ENCODE measurements around the gene OR56A5. TPM values are rescaled to one million over a fixed set of nuclear protein-coding genes. Genes with fewer than 3 reads are reported as not detected.
"Not testable (repeated sequence)": the region's sequence is repeated elsewhere in the genome, so short reads cannot be mapped to it uniquely, and the experiment has no call there.

OR56A5 gene
- total and polyA plus RNA-seq, 8 donors = not detected

GRCh38 chr11:5973530-5973929 lies 5.2 kb upstream of the OR56A5 start:
- no peaks in the 10 kb centered on the region for H3K27me3 ChIP-seq
- no peak overlapping the region for H3K27ac ChIP-seq
- TF ChIP-seq CTCF (IDR thresholded peaks at IDR 0.05) (no peak), POLR2A (IDR thresholded peaks at IDR 0.05) (no peak), EP300 (IDR thresholded peaks at IDR 0.05) (no peak), POLR2AphosphoS5 (IDR thresholded peaks at IDR 0.05) (no peak)
- DNase-seq = no peak
- peaks cover 0 to 2% (median 0%) of the 10 kb centered on the region in 4 donors for H3K9me3 ChIP-seq
- H3K36me3 ChIP-seq = no peaks in the 10 kb centered on the region
- WGBS, 5 donors = 47 to 76% (median 62%) methylated on average over 1 of the region's 1 CpG
- intact Hi-C loops (cut with DNase I; ENCODE audit: low total_unique reads) = no loop called here
- H3K4me1 ChIP-seq = no peaks in the 10 kb centered on the region
- no peak overlapping the region for H3K4me3 ChIP-seq

GRCh38 chr11:5967708-5968107 lies 586 bp downstream of the OR56A5 start:
- intact Hi-C loops (cut with DNase I; ENCODE audit: low total_unique reads) = no loop called here
- WGBS, 5 donors = 46 to 79% (median 69%) methylated on average over 3 of the region's 3 CpGs
- no peak for DNase-seq
- no peaks in the 10 kb centered on the region for H3K4me1 ChIP-seq
- H3K9me3 ChIP-seq = peaks cover 0 to 20% (median 7%) of the 10 kb centered on the region in 4 donors
- no peak overlapping the region for H3K27ac ChIP-seq
- TF ChIP-seq EP300 (IDR thresholded peaks at IDR 0.05) = no peak
- TF ChIP-seq POLR2AphosphoS5 (IDR thresholded peaks at IDR 0.05) = no peak
- no peak for TF ChIP-seq POLR2A (IDR thresholded peaks at IDR 0.05)
- TF ChIP-seq CTCF (IDR thresholded peaks at IDR 0.05) = no peak
- no peaks in the 10 kb centered on the region for H3K27me3 ChIP-seq
- H3K4me3 ChIP-seq = no peak overlapping the region
- no peaks in the 10 kb centered on the region for H3K36me3 ChIP-seq

GRCh38 chr11:5966958-5967357 lies 1.3 kb downstream of the OR56A5 start:
- Histone ChIP-seq H3K4me1 (no peaks in the 10 kb centered on the region), H3K27me3 (no peaks in the 10 kb centered on the region), H3K4me3 (no peak overlapping the region), H3K36me3 (no peaks in the 10 kb centered on the region), H3K27ac (no peak overlapping the region), H3K9me3 (peaks cover 0 to 21% (median 7%) of the 10 kb centered on the region in 4 donors)
- no peak for DNase-seq
- intact Hi-C loops (cut with DNase I; ENCODE audit: low total_unique reads) = no loop called here
- TF ChIP-seq POLR2A (IDR thresholded peaks at IDR 0.05) (no peak), CTCF (IDR thresholded peaks at IDR 0.05) (no peak), POLR2AphosphoS5 (IDR thresholded peaks at IDR 0.05) (no peak), EP300 (IDR thresholded peaks at IDR 0.05) (no peak)
- WGBS, 5 donors = 52 to 74% (median 65%) methylated on average over 2 of the region's 2 CpGs

- 93 to 97% (median 96%) methylated on average over 2 to 40 of the region's 40 CpGs for WGBS, 5 donors
- H3K27ac ChIP-seq; intact Hi-C loops (cut with DNase I; ENCODE audit: low total_unique reads); H3K36me3 ChIP-seq; H3K27me3 ChIP-seq; H3K4me1 ChIP-seq; DNase-seq; H3K4me3 ChIP-seq: not testable (repeated sequence)
- peaks cover 0 to 37% (median 21%) of the 10 kb centered on the region in 4 donors for H3K9me3 ChIP-seq
Observed at GRCh38 chr11:5960704-5961320, 7.5 kb downstream of the OR56A5 start.

- TF ChIP-seq CTCF (IDR thresholded peaks at IDR 0.05) (no peak), EP300 (IDR thresholded peaks at IDR 0.05) (no peak), POLR2AphosphoS5 (IDR thresholded peaks at IDR 0.05) (no peak), POLR2A (IDR thresholded peaks at IDR 0.05) (no peak)
- no peak overlapping the region for H3K27ac ChIP-seq
- no peaks in the 10 kb centered on the region for H3K27me3 ChIP-seq
- no peaks in the 10 kb centered on the region for H3K36me3 ChIP-seq
- 76 to 91% (median 87%) methylated on average over 3 of the region's 3 CpGs for WGBS, 5 donors
- H3K4me1 ChIP-seq = no peaks in the 10 kb centered on the region
- H3K4me3 ChIP-seq = no peak overlapping the region
- peaks cover 0 to 12% (median 8%) of the 10 kb centered on the region in 4 donors for H3K9me3 ChIP-seq
- intact Hi-C loops (cut with DNase I; ENCODE audit: low total_unique reads) = no loop called here
- DNase-seq = no peak
Observed at GRCh38 chr11:5955586-5955985, 12.7 kb downstream of the OR56A5 start.

Data from stomach (tissue), 9 donors.